GM12872 (cell line): ENCODE results near the gene RNF125.

Experiments
- TF ChIP-seq, protein P1 (sequence below): IDR thresholded peaks from 3 replicates; pipeline ENCODE4 v1.5.1; 2011; ENCODE audit warnings: low read depth, mild to moderate bottlenecking, low read length, moderate library complexity; ENCODE audit not compliant: insufficient read depth

Gene RNF125

DNA sequence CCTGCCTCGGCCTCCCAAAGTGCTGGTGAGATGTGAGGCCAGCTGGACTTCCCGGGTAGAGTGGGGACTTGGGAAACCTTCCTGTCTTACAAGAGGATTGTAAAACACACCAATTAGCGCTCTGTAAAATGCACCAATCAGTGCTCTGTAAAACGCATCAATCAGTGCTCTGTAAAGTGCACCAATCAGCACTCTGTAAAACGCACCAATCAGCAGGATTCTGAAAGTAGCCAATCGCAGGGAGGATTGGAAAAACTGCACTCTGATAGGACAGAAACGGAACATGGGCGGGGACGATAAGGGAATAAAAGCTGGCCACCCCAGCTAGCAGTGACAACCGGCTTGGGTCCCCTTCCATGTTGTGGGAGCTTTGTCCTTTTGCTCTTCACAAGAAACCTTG lies 19.0 kb downstream of the RNF125 start:
- TF ChIP-seq, protein P1, sequence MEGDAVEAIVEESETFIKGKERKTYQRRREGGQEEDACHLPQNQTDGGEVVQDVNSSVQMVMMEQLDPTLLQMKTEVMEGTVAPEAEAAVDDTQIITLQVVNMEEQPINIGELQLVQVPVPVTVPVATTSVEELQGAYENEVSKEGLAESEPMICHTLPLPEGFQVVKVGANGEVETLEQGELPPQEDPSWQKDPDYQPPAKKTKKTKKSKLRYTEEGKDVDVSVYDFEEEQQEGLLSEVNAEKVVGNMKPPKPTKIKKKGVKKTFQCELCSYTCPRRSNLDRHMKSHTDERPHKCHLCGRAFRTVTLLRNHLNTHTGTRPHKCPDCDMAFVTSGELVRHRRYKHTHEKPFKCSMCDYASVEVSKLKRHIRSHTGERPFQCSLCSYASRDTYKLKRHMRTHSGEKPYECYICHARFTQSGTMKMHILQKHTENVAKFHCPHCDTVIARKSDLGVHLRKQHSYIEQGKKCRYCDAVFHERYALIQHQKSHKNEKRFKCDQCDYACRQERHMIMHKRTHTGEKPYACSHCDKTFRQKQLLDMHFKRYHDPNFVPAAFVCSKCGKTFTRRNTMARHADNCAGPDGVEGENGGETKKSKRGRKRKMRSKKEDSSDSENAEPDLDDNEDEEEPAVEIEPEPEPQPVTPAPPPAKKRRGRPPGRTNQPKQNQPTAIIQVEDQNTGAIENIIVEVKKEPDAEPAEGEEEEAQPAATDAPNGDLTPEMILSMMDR, result no peak

DNA sequence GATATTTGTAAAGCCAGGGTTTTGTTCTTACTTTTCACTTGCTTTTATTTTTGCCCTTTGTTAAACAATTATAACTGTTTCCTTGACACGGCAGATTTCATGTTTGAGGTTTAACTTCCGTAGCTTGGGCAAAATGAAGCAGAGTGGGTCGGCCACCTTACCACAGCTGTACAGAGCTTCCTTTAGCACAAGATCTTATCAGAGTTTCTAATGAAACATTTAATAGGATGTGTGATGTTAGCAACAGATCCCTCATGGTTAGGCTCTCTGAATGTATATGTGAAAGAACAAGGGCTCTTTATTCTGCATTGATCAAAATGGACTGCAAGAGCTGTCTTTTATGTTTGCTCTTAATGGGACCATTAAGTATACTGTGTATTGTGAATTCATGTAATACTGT lies 22.3 kb downstream of the RNF125 start:
- TF ChIP-seq, protein P1, result no peak

DNA sequence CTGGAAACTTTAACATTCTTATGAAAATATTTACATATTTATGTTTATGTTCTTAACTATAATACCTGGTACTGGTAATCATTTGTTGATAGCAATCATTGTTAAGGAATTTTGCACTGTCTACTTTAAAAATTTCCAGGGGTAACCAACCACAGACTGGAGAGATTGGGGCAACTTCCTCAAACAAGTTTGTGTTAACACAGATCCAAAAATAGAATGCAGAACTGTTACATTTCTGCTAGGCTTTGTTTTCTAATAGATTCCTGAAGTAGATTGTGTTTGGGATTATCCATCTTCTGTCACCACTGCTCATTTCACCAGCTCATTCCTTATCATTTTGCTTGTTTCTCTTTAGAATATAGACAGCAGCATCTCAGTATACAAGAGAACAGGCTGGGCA lies 23.7 kb downstream of the RNF125 start:
- TF ChIP-seq, protein P1, result no peak

DNA sequence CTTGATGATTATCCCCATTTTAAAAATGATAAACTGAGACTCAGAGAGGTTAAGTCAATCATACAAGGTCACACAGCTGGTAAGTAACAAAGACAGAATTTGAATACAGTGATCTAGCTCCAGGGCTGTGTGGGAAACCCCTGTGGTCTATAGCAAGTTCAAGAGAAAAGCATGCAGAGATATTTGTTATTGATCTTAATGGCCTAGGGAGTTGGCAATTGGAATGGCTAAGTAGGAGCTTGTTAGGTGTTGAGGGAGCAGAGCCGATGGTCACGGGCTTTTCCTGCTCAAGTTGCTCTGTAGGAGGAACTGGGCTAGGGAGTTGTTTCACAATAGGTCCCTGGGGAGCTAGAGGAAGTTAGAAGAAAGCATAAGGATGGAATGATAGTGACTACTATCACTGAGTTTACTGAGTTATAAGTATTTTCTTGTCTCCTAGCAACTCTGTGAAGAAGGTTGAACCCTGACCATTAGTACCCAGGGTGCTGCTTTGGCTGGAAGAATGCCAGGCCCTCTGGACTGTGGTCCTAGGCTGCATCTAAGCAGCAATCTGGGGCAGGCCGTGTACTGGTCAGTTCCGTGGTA lies 30.0 kb downstream of the RNF125 start:
- TF ChIP-seq, protein P1, result no peak

DNA sequence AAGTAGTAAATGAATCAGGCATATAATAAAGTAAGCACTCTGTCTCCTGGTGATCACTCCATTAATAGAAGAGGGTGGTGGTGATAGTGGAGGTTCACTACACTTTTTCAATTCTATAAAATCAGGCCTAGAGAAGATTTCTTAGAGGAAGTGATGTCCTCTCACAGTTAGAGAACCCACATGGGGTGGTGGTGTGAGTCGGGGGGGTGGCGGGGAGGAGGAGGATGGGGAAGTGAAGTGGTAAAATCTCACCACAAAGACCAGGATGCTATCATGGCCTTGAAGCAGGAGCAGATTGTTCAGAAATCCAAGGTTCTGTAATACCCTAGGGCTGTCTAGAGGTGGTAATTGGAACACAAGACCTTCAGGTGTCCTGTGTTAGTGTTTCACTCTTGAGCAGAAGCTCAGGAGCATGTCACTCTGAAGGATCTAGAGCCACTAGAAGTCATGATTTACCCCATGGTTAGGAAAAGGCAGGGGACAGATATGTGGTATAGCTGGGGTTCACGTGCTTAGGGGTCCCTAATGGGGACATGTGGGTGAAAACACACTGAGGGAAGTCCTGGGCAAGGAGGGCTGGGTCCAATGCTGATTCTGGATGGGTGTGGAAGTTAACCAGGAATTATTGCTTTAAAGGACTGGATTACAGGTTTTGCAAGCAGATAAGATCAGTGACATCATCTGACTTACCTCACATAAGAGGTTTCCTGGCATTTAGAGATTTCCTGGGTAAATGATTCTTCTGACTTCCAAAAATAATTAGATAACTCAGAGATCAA lies 31.0 kb downstream of the RNF125 start:
- TF ChIP-seq, protein P1, result no peak

DNA sequence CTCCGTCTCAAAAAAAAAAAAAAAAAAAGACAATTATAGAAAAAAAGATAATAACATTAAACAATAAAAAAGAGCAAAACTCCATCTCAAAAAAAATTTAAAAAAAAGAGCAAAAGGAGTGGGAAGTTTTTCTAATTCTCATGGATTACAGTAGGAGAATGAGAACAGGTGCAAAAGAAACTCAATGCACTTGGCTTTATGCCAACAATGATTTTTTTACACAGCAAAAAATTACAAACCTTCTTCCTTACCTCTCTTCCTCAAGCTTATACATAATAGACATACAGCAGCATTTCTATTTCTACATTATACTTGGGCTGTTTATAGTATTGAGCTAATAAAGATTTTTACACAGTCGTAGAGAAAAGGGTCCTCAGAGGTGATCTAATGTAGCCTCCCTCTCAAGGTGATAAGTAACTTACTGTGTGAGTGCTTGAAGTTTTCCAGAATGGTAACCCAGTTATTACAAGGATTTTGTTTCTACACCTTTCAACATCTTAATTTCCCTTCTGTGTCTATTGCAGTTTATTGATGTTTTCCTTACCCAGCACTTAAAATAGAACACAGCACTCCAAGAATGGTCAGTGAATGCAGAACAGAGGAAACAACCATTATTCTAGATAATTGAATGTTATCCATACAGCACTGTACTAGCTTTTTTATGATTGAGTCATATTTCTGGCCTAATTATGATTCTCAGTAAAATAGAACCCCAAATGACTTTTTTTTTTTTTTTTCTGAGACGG lies 38.2 kb downstream of the RNF125 start:
- TF ChIP-seq, protein P1, result no peak

DNA sequence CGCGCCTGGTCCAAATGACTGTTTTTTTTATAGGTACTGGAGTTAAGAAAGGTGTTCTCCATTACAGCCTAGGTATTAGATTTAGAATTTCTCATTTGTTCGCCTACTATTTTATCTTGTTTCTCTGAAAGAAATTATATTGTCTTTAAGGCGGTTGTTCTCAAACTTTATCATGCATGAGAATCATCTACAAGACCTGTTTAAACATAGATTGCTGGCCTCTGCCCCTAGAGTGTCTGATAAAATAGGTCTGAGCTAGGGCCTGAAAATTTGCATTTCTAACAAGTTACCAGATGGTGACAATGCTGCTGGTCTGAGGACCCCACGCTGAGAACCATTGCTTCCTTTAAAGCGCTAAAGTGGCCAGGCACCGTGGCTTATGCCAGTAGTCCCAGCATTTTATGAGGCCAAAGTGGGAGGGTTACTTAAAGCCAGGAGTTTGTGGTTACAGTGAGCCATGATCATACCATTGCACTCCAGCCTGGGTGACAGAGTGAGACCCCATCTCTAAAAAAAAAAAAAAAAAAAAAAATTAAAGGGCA lies 39.1 kb downstream of the RNF125 start:
- TF ChIP-seq, protein P1, result no peak
